PC-3 (cell line): Measurements from ENCODE around the gene CORO2A. TPM values are rescaled to one million over a fixed set of nuclear protein-coding genes. Genes with fewer than 3 reads are reported as not detected.

Source experiments
- ATAC-seq: fragments of 200-7000 bp; cut with Tn5 transposase; 2 replicates; pipeline ENCODE4 v1.9.1; 2020; ENCODE audit warnings: mild to moderate bottlenecking, moderate library complexity
- BruUV-seq: library from RNA; stranded (reverse); fragments of 400-500 nt; replicated peaks from 2 replicates; lab custom pipeline; 2021; lab: Mats Ljungman, UMichigan
- CTCF ChIA-PET: fragments of 300-600 bp; sonication (Branson Sonifier 250); formaldehyde crosslinking; loops from one replicate; lab custom pipeline; 2022; ENCODE audit warnings: antibody characterized with exemption; lab: Charles Lee
- POLR2A ChIA-PET: fragments of 300-600 bp; sonication (Branson Sonifier 250); formaldehyde crosslinking; loops from one replicate; lab custom pipeline; 2022; ENCODE audit warnings: antibody characterized with exemption; ENCODE audit not compliant: unreplicated experiment; lab: Charles Lee
- DNase-seq: peaks from one replicate; pipeline ENCODE4 v3.0.0-alpha.2; 2015
- H2AFZ ChIP-seq: fragments of 300-600 bp; sonication (generic); 2 replicates; pipeline ENCODE4 v1.6.0; 2016; ENCODE audit warnings: antibody characterized with exemption, low read length
- H3F3A ChIP-seq: fragments of 300-600 bp; sonication (generic); one replicate; pipeline ENCODE4 v1.6.0; 2017; ENCODE audit warnings: antibody characterized with exemption, low read length, control low read depth, mild to moderate bottlenecking; ENCODE audit not compliant: unreplicated experiment
- H3K27ac ChIP-seq: fragments of 300-600 bp; sonication (generic); 2 replicates; pipeline ENCODE4 v1.5.1; 2016; ENCODE audit warnings: mild to moderate bottlenecking, low read length
- H3K27me3 ChIP-seq: fragments of 300-600 bp; sonication (generic); 2 replicates; pipeline ENCODE4 v1.6.1; 2016; ENCODE audit warnings: low read length, mixed read lengths
- H3K36me3 ChIP-seq: fragments of 300-600 bp; sonication (generic); 2 replicates; pipeline ENCODE4 v1.6.1; 2016; ENCODE audit warnings: low read depth, mixed run types, low read length, mixed read lengths
- H3K4me1 ChIP-seq: fragments of 300-600 bp; sonication (generic); 2 replicates; pipeline ENCODE4 v1.5.1; 2016; ENCODE audit warnings: low read length; ENCODE audit not compliant: insufficient read depth
- H3K4me2 ChIP-seq: fragments of 300-600 bp; sonication (generic); 2 replicates; pipeline ENCODE4 v1.6.0; 2016; ENCODE audit warnings: low read length
- H3K4me3 ChIP-seq: fragments of 300-600 bp; sonication (generic); 2 replicates; pipeline ENCODE4 v1.5.1; 2016; ENCODE audit warnings: mild to moderate bottlenecking, low read length, mixed read lengths
- H3K79me2 ChIP-seq: fragments of 300-600 bp; sonication (generic); 2 replicates; pipeline ENCODE4 v1.6.1; 2017; ENCODE audit warnings: low read length, mixed read lengths
- H3K9ac ChIP-seq: fragments of 300-600 bp; sonication (generic); 2 replicates; pipeline ENCODE4 v1.6.0; 2016; ENCODE audit warnings: mild to moderate bottlenecking, low read length
- H3K9me2 ChIP-seq: fragments of 300-600 bp; sonication (generic); replicated peaks from 2 replicates; pipeline ENCODE4 v1.6.1; 2016; ENCODE audit warnings: mixed run types, low read length, mixed read lengths
- H3K9me3 ChIP-seq: fragments of 300-600 bp; sonication (generic); 2 replicates; pipeline ENCODE4 v1.6.1; 2016; ENCODE audit warnings: low read length, mixed read lengths
- H4K20me1 ChIP-seq: fragments of 300-600 bp; sonication (generic); 2 replicates; pipeline ENCODE4 v1.6.1; 2016; ENCODE audit warnings: low read length, mixed read lengths
- EZH2 ChIP-seq: fragments of 300-600 bp; sonication (generic); IDR thresholded peaks from one replicate; pipeline ENCODE4 v1.6.1; 2017; ENCODE audit warnings: antibody characterized with exemption, mild to moderate bottlenecking, low read length; ENCODE audit not compliant: unreplicated experiment
- EZH2phosphoT487 ChIP-seq: fragments of 300-600 bp; sonication (generic); IDR thresholded peaks from 2 replicates; pipeline ENCODE4 v1.6.1; 2018; ENCODE audit warnings: mild to moderate bottlenecking, antibody characterized with exemption, low read length, borderline replicate concordance
- intact Hi-C: fragments of 100-400 bp; cut with micrococcal nuclease; formaldehyde crosslinking; loops from 2 replicates; pipeline ENCODE4 v1.9.0; 2023
- total RNA-seq: library from RNA; depleted of rRNA; stranded (reverse); fragments of >200 nt; gene quantifications from 2 replicates; pipeline ENCODE4 v1.2.3, GENCODE V29; 2014
- TF ChIP-seq, protein P1 (sequence below): fragments of 300-600 bp; sonication (generic); conservative IDR thresholded peaks from 2 replicates; pipeline ENCODE4 v1.5.1; 2017; ENCODE audit warnings: antibody characterized with exemption, low read depth, mild to moderate bottlenecking, low read length

Gene CORO2A
- total RNA-seq, 1 experiment from 2014 or later, result 2.2 TPM

DNA sequence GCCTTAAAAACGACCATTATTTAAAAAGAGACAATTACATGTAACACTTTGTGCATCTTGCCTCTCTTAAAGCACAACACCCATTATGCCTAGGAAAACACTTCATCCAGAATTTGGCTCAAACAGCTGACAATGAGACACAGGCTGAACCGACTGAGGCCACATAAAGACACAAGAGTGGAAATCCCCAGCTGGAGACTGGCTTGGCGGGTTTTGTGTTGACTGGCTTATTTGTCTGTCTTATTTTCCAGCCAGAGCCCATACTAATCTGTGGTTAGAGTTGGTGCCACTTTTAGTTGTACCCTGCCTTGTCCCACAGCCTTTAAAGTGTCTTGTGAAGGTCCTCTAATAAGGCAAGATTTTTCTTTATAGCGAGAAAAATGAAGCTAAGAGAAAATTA is 94.6 kb downstream of the CORO2A start:
- no peaks in the 10 kb centered on the region for H3K9me3 ChIP-seq
- H3K9me2 ChIP-seq, result no peaks in the 10 kb centered on the region
- no peaks in the 10 kb centered on the region for H4K20me1 ChIP-seq
- TF ChIP-seq EZH2 (no peak), EZH2phosphoT487 (no peak)
- TF ChIP-seq, protein P1, sequence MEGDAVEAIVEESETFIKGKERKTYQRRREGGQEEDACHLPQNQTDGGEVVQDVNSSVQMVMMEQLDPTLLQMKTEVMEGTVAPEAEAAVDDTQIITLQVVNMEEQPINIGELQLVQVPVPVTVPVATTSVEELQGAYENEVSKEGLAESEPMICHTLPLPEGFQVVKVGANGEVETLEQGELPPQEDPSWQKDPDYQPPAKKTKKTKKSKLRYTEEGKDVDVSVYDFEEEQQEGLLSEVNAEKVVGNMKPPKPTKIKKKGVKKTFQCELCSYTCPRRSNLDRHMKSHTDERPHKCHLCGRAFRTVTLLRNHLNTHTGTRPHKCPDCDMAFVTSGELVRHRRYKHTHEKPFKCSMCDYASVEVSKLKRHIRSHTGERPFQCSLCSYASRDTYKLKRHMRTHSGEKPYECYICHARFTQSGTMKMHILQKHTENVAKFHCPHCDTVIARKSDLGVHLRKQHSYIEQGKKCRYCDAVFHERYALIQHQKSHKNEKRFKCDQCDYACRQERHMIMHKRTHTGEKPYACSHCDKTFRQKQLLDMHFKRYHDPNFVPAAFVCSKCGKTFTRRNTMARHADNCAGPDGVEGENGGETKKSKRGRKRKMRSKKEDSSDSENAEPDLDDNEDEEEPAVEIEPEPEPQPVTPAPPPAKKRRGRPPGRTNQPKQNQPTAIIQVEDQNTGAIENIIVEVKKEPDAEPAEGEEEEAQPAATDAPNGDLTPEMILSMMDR, result no peak
- no peaks in the 10 kb centered on the region for H3K36me3 ChIP-seq
- H3K9ac ChIP-seq, result no peak overlapping the region
- ChIA-PET POLR2A (no interaction called here), CTCF (no interaction called here)
- H3K27me3 ChIP-seq, result no peaks in the 10 kb centered on the region
- no peak overlapping the region for H2AFZ ChIP-seq
- no peak overlapping the region for H3K27ac ChIP-seq
- no peaks in the 10 kb centered on the region for H3K4me1 ChIP-seq
- H3K79me2 ChIP-seq, result no peaks in the 10 kb centered on the region
- no peak overlapping the region for H3K4me3 ChIP-seq
- H3K4me2 ChIP-seq, result no peak overlapping the region
- intact Hi-C loops, result no loop called here
- ATAC-seq (no peak), DNase-seq (peak; percentile 18)
- H3F3A ChIP-seq, result no peaks in the 10 kb centered on the region
- no TSS peak for BruUV-seq

DNA sequence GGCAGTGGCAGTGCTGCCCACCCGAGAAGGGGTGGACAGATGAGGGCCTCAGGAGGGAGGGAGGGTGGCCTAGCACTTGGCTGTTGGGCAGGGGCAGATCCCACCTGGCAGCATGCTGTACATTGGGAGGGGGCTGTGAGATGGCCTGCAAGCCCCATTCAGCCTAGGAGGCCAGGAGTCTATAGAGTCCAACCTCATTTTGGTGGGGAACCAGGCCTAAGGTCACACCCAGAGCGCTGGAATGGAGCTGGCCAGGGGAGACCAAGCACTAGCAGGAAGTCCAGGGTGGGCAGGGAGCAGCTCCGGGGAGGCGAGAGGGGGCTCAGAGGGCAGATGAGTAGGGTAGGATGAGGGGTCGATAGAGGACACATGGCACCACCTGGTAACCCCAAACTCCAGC is 96.3 kb downstream of the CORO2A start:
- Histone ChIP-seq H3K79me2 (no peaks in the 10 kb centered on the region), H3K4me3 (no peak overlapping the region), H3K36me3 (no peaks in the 10 kb centered on the region), H3K9me3 (no peaks in the 10 kb centered on the region), H3K4me2 (no peak overlapping the region), H3K27me3 (no peaks in the 10 kb centered on the region), H2AFZ (no peak overlapping the region), H4K20me1 (no peaks in the 10 kb centered on the region), H3K9ac (no peak overlapping the region), H3K9me2 (no peaks in the 10 kb centered on the region), H3K27ac (no peak overlapping the region), H3F3A (no peaks in the 10 kb centered on the region), H3K4me1 (no peaks in the 10 kb centered on the region)
- POLR2A ChIA-PET, result no interaction called here
- CTCF ChIA-PET, result no interaction called here
- no TSS peak for BruUV-seq
- TF ChIP-seq EZH2phosphoT487 (no peak), EZH2 (no peak)
- TF ChIP-seq, protein P1, result no peak
- intact Hi-C loops, result no loop called here
- DNase-seq (no peak), ATAC-seq (no peak)

DNA sequence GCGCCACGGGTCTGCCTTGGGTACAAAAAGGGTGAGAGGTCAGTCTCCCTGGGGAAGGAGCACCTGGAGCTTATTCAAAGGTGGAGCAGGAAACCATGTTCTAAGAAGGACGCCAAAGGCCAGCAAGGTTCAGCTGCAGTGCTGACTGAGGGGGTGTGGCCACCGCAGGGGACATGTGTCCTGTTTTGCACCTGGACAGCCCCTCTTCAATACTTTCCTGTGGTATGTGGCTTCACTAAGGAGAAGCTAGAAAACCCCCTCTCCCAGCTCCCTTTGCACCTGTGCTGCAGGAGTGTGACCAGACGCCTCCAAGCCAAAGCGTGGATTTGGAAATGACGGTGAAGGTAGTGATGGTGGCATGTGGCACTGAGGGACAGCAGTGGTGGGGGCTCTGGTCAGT is 97.0 kb downstream of the CORO2A start:
- Histone ChIP-seq H3K9ac (no peak overlapping the region), H3K27me3 (no peaks in the 10 kb centered on the region), H4K20me1 (no peaks in the 10 kb centered on the region), H3K9me3 (no peaks in the 10 kb centered on the region), H3K4me2 (no peak overlapping the region), H3K79me2 (no peaks in the 10 kb centered on the region), H3K36me3 (no peaks in the 10 kb centered on the region), H3K27ac (no peak overlapping the region), H2AFZ (no peak overlapping the region), H3K4me1 (no peaks in the 10 kb centered on the region), H3F3A (no peaks in the 10 kb centered on the region), H3K9me2 (no peaks in the 10 kb centered on the region), H3K4me3 (no peak overlapping the region)
- POLR2A ChIA-PET, result no interaction called here
- BruUV-seq, result no TSS peak
- no peak for DNase-seq
- intact Hi-C loops, result no loop called here
- TF ChIP-seq, protein P1, result no peak
- no peak for TF ChIP-seq EZH2phosphoT487
- no peak for TF ChIP-seq EZH2
- no peak for ATAC-seq
- CTCF ChIA-PET, result no interaction called here
